Measurements from ENCODE around the gene NIN. TPM values are rescaled to one million over a fixed set of nuclear protein-coding genes. Genes with fewer than 3 reads are reported as not detected.

NIN gene
- total RNA-seq, 1 donor, result 33.4 TPM

DNA sequence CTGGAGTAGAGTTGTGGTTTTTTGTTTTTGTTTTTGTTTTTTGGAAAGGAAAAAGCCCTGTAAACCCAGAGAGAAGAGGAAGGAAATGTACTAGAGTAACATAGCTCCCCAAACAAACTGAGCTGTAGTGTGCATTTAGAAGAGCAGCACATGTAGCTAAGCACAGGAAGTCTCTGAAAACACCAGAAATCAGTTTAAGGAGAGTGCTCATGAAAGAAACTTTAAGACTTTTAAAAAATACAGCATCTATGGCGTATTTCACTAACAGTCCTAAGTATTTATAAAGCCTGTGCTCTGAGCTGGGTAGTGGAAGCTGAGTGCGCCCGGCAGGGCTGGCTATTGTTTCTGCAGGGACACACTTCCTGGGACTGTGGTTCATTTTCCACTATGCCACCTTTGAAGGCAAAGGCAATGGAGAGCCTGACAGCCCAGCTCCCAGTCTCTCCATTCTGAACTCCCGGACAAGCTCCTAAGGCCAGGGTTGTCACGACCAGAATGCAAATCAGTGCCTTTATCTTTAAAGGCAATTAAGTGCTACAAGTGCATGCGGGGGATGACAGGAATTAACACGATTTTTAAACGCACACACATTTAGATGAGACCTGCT, 45.4 kb downstream of the NIN start:
- TF ChIP-seq, protein P1, sequence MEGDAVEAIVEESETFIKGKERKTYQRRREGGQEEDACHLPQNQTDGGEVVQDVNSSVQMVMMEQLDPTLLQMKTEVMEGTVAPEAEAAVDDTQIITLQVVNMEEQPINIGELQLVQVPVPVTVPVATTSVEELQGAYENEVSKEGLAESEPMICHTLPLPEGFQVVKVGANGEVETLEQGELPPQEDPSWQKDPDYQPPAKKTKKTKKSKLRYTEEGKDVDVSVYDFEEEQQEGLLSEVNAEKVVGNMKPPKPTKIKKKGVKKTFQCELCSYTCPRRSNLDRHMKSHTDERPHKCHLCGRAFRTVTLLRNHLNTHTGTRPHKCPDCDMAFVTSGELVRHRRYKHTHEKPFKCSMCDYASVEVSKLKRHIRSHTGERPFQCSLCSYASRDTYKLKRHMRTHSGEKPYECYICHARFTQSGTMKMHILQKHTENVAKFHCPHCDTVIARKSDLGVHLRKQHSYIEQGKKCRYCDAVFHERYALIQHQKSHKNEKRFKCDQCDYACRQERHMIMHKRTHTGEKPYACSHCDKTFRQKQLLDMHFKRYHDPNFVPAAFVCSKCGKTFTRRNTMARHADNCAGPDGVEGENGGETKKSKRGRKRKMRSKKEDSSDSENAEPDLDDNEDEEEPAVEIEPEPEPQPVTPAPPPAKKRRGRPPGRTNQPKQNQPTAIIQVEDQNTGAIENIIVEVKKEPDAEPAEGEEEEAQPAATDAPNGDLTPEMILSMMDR (IDR thresholded peaks at IDR 0.05; ENCODE audit: insufficient read depth, low read length), result no peak
- no peak overlapping the region for H3K4me3 ChIP-seq (ENCODE audit: low read depth, low read length)
- DNase-seq (ENCODE audit: low read depth), result no peak

DNA sequence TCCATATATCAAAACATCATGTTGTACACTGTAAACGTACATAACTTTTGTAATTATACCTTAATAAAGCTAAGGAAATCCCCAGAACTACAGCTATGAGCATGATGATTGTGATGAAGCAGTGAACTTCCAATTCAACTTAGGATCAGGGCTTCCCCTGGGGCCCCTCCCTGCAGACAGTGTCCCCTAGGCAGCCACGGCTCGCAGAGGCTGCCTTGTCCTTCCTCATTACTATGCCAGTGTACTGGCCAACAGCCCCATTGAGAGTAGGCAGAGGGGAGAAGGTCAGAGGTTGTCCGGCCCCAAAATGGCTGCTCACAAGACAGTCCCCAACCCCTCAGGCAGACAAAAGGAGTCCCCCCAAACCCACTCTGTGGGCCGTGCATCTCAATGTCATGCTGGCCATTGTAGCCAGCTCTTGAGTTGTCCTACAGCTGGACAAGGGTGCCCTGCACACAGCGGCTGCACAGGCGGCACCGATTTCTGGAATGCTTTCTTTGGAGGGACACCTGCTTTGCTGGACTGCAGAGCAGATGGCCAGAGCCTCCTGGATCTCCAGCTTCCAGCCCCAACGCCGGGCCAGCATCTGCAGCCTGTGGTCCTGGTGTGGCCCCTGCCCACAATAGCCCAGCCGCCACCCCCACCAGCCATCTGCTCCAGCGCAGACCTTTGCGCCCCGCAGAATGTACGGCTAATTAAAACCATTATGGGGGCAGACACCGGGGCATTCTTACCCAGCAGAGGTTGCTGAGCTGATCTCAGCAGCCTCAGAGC, 46.1 kb downstream of the NIN start:
- H3K4me3 ChIP-seq (ENCODE audit: low read depth, low read length), result no peak overlapping the region
- DNase-seq (ENCODE audit: low read depth), result no peak
- TF ChIP-seq, protein P1 (IDR thresholded peaks at IDR 0.05; ENCODE audit: insufficient read depth, low read length), result no peak

DNA sequence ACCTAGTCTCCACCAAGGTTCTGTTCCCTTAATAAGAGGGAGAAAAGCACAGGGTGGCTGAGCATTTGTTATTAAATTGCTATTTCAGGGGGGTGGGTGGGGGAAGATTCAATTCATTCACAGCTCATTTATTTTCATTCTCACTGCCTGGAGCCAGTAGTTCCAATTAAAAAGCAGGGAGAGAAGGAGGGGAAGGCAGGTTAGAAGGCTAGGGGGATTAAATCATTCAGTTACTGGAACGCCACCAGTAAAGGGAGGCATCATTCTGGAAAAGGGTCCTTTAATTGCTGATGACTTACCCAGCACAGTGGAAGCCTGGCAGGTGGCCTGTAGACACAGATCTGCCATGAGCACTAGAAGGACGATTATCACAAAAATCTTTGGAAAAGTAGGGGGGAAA, 47.4 kb downstream of the NIN start:
- no peak for DNase-seq (ENCODE audit: low read depth)
- H3K4me3 ChIP-seq (ENCODE audit: low read depth, low read length), result no peak overlapping the region
- TF ChIP-seq, protein P1 (IDR thresholded peaks at IDR 0.05; ENCODE audit: insufficient read depth, low read length), result no peak

DNA sequence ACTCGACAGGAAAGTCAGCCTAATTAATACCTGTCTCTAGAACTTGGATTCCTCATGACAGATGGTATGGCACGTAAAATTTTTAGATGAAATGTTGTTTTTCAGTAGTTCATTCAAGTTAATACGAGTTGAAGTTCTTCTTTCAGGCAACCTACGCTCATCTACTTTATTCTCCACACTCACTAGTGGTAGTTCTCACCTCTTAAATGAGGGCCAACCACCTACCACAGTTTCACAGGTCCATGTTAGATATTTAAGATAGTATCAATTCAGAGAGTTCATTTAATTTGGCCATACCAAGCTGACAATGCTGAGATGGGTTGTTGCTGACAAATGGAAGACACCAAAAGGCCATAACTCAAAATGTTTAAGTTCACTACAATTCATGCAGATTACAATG, 50.6 kb downstream of the NIN start:
- no peak overlapping the region for H3K4me3 ChIP-seq (ENCODE audit: low read depth, low read length)
- no peak for DNase-seq (ENCODE audit: low read depth)
- TF ChIP-seq, protein P1 (IDR thresholded peaks at IDR 0.05; ENCODE audit: insufficient read depth, low read length), result no peak

DNA sequence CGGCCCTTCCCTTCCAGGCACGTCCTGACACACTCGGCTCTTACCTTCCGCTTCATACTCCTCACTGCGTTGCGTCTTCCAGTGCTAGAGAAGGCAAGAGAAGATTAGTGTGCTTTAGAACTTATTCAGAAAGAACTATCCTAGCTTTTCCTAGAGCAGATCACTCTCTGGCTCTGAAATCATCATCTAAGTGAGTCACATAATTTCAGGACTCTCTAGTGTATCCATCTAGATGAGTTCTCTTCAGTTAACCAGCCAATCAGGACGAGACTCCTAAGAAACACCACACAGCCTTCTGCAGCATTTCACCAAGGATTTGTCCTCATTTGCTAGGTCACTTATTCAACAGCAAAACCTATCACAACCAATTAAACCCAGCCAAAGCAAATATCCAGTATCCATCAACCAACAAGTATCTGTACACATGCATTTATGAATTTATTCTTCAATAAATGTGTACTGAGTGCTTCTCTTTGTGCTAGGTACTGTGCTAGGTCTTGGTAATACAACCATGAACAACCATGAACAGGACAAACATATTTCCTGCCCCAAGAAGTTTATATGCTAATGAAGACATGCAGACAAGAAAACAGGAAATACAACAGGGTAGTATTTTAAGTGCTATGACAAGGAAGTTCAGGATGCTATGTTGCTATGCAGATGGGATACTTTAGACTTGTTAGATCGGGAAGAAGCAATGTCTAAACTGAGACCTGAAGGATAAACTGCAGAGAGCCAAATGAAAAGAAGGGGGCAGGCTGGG, 52.1 kb downstream of the NIN start:
- no peak overlapping the region for H3K4me3 ChIP-seq (ENCODE audit: low read depth, low read length)
- TF ChIP-seq, protein P1 (IDR thresholded peaks at IDR 0.05; ENCODE audit: insufficient read depth, low read length), result no peak
- peak; percentile 45 for DNase-seq (ENCODE audit: low read depth)

DNA sequence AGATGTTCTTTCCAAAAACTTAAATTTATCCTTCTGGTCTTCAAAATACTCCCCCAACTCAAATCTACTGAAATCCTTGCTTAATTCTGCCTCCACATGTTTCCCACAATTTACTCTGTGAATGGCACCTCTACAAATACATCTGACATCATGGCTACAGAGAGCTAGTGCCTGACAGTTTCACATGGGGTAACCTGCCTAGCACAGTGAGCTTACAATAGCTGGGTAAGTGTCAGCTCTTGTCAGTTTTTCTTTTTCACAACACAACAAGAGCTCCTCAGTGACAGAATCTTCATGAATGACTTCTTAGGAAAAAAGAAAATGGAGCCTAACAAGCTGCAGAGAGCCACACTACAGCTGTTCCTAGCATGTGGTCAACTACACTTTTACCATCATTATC, 54.4 kb downstream of the NIN start:
- no peak overlapping the region for H3K4me3 ChIP-seq (ENCODE audit: low read depth, low read length)
- TF ChIP-seq, protein P1 (IDR thresholded peaks at IDR 0.05; ENCODE audit: insufficient read depth, low read length), result no peak

More for the DNA sequence above, 54.4 kb downstream of the NIN start:
- no peak for DNase-seq (ENCODE audit: low read depth)
